Calu3 (cell line): ENCODE measurements around the gene MYOF. TPM values are rescaled to one million over a fixed set of nuclear protein-coding genes. Genes with fewer than 3 reads are reported as not detected.
"Not testable (repeated sequence)": the region's sequence is repeated elsewhere in the genome, so short reads cannot be mapped to it uniquely, and the experiment has no call there.

Experiments used
- BruUV-seq: library from RNA; stranded (reverse); fragments of 400-500 nt; replicated peaks from 2 replicates; lab custom pipeline; 2021; lab: Mats Ljungman, UMichigan
- CTCF ChIA-PET: fragments of 300-600 bp; sonication (Branson Sonifier 250); formaldehyde crosslinking; loops from one replicate; lab custom pipeline; 2022; ENCODE audit warnings: antibody characterized with exemption; lab: Charles Lee
- DNase-seq: peaks from one replicate; pipeline ENCODE4 v3.0.0; 2022
- H3K27ac Mint-ChIP-seq: one replicate; pipeline ENCODE4 v1.8.0; 2022; ENCODE audit warnings: mixed read lengths; ENCODE audit not compliant: unreplicated experiment
- H3K27me3 Mint-ChIP-seq: one replicate; pipeline ENCODE4 v1.8.0; 2022; ENCODE audit warnings: mixed read lengths; ENCODE audit not compliant: unreplicated experiment
- H3K36me3 Mint-ChIP-seq: one replicate; pipeline ENCODE4 v1.8.0; 2022; ENCODE audit warnings: mild to moderate bottlenecking, moderate library complexity, mixed read lengths; ENCODE audit not compliant: insufficient read depth, unreplicated experiment
- H3K4me1 Mint-ChIP-seq: one replicate; pipeline ENCODE4 v1.8.0; 2022; ENCODE audit warnings: mild to moderate bottlenecking, low read depth, mixed read lengths; ENCODE audit not compliant: unreplicated experiment
- H3K4me3 Mint-ChIP-seq: one replicate; pipeline ENCODE4 v1.8.0; 2022; ENCODE audit warnings: mild to moderate bottlenecking, low read depth, moderate library complexity, mixed read lengths; ENCODE audit not compliant: unreplicated experiment
- H3K9me3 Mint-ChIP-seq: one replicate; pipeline ENCODE4 v1.8.0; 2022; ENCODE audit warnings: low read depth, mixed read lengths; ENCODE audit not compliant: unreplicated experiment
- CTCF ChIP-seq: fragments of 200-600 bp; IDR thresholded peaks from one replicate; pipeline ENCODE4 v1.8.0; 2022; ENCODE audit warnings: antibody characterized with exemption; ENCODE audit not compliant: unreplicated experiment
- intact Hi-C: fragments of 100-400 bp; cut with micrococcal nuclease; formaldehyde crosslinking; loops from one replicate; pipeline ENCODE4 v1.10.0; 2022; ENCODE audit not compliant: unreplicated experiment
- total RNA-seq: library from RNA; stranded (reverse); gene quantifications from 2 replicates; pipeline ENCODE4 v1.2.3, GENCODE V29; 2022

The MYOF gene
- total RNA-seq, 1 experiment from 2014 or later, result 474 TPM

GRCh38 chr10:93287775-93288174, 194.4 kb downstream of the MYOF start:
- H3K9me3 Mint-ChIP-seq, result no peaks in the 10 kb centered on the region
- intact Hi-C loops, result loop anchor here (1.0 to 5.0 kb wide), 2 partner anchors 90 to 172 kb away; no protein-coding TSS in a partner anchor
- H3K27ac Mint-ChIP-seq, result no peak overlapping the region
- H3K4me1 Mint-ChIP-seq, result peaks cover 25% of the 10 kb centered on the region
- no TSS peak for BruUV-seq
- H3K4me3 Mint-ChIP-seq, result no peak overlapping the region
- H3K27me3 Mint-ChIP-seq, result no peaks in the 10 kb centered on the region
- TF ChIP-seq CTCF, result no peak
- H3K36me3 Mint-ChIP-seq, result peaks cover 5% of the 10 kb centered on the region
- CTCF ChIA-PET, result interaction anchor here (0.7 to 0.8 kb wide), 4 partner anchors 20 to 367 kb away, joined by 3 to 5 read pairs (median 4); no protein-coding TSS in a partner anchor
- no peak for DNase-seq

GRCh38 chr10:93284246-93284645, 197.9 kb downstream of the MYOF start:
- CTCF ChIA-PET, H3K9me3 Mint-ChIP-seq, intact Hi-C loops, H3K27me3 Mint-ChIP-seq, H3K36me3 Mint-ChIP-seq, H3K4me3 Mint-ChIP-seq, H3K4me1 Mint-ChIP-seq, DNase-seq, H3K27ac Mint-ChIP-seq, BruUV-seq: not testable (repeated sequence)

DNA sequence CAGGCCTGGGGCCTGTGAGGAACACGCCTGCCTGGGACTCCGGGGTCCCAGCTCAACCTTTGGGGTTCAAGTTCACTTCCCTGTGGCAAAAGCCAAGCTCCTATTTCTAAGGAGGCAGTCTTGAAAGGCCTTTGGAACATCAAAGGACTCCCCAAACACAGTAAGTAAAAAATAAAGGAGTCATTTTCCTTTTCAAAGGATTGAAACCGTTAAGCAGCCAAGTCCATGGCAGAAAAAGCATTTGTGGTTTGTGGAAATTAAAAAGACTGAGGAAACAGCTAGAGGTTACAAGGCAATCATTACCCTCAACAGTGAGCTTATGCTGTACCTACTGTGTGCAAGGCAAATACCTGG, 200.8 kb downstream of the MYOF start:
- Mint-ChIP-seq H3K36me3 (no peaks in the 10 kb centered on the region), H3K27me3 (no peaks in the 10 kb centered on the region), H3K4me3 (no peak overlapping the region), H3K27ac (no peak overlapping the region), H3K4me1 (no peaks in the 10 kb centered on the region), H3K9me3 (no peaks in the 10 kb centered on the region)
- CTCF ChIA-PET, result interaction anchor here (0.7 kb wide), 1 partner anchor 19 kb away, joined by 6 read pairs; no protein-coding TSS in a partner anchor
- intact Hi-C loops, result no loop called here
- no peak for TF ChIP-seq CTCF
- BruUV-seq, result no TSS peak
- no peak for DNase-seq

- no peak for DNase-seq
- H3K27ac Mint-ChIP-seq, result no peak overlapping the region
- BruUV-seq, result no TSS peak
- CTCF ChIA-PET, result no interaction called here
- no peaks in the 10 kb centered on the region for H3K36me3 Mint-ChIP-seq
- H3K27me3 Mint-ChIP-seq, result no peaks in the 10 kb centered on the region
- H3K4me1 Mint-ChIP-seq, result no peaks in the 10 kb centered on the region
- H3K4me3 Mint-ChIP-seq, result no peak overlapping the region
- H3K9me3 Mint-ChIP-seq, result no peaks in the 10 kb centered on the region
- intact Hi-C loops, result no loop called here
- TF ChIP-seq CTCF, result no peak
Measured at GRCh38 chr10:93280699-93281366, 201.3 kb downstream of the MYOF start.

DNA sequence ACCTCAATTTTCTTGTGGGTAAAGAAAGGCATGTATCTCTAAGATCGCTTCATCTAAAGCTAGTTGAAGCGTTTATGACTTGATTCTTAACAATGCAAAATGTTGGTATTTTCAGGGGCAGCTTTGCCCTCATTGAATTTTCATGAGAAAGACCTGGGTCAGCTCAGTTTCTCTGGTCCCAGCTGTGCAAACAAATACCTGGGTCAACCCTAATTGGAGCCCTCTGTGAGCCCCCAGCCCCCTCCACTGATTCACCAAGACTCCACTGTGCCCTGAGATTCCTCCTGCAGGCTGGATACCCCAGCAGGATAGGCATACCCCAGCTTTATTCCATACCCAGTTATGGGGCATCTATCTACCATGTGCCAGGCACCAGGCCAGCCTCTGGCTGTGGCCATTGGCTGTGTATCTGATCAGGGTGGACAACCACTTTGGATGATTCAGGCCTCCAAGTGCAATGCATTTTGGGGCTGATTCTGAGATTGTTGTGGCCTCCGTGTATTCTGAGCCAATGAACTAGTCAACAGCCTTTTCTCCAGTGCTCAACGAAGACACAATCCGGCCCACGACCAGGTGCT, 201.9 kb downstream of the MYOF start:
- no peak overlapping the region for H3K27ac Mint-ChIP-seq
- H3K9me3 Mint-ChIP-seq, result no peaks in the 10 kb centered on the region
- intact Hi-C loops, result no loop called here
- H3K4me1 Mint-ChIP-seq, result no peaks in the 10 kb centered on the region
- H3K27me3 Mint-ChIP-seq, result no peaks in the 10 kb centered on the region
- no peaks in the 10 kb centered on the region for H3K36me3 Mint-ChIP-seq
- no peak for DNase-seq
- CTCF ChIA-PET, result no interaction called here
- no peak overlapping the region for H3K4me3 Mint-ChIP-seq
- BruUV-seq, result no TSS peak
- no peak for TF ChIP-seq CTCF
